HepG2 (cell line): ENCODE results near the gene SEMA4B. TPM values are rescaled to one million over a fixed set of nuclear protein-coding genes. Genes with fewer than 3 reads are reported as not detected.

Experiments used
- ATF2 ChIP-seq: sonication (generic); formaldehyde crosslinking; IDR thresholded peaks from 2 replicates; pipeline ENCODE4 v1.4.0; 2020; ENCODE audit warnings: missing genetic modification reagents
- HNF1B ChIP-seq: sonication (generic); formaldehyde crosslinking; IDR thresholded peaks from 2 replicates; pipeline ENCODE4 v1.5.1; 2020; ENCODE audit warnings: mild to moderate bottlenecking, moderate library complexity, missing genetic modification reagents
- KLF6 ChIP-seq: IDR thresholded peaks from 2 replicates; pipeline ENCODE4 v1.8.0; 2016; ENCODE audit warnings: missing biosample characterization, missing genetic modification reagents
- MED8 ChIP-seq: sonication (generic); formaldehyde crosslinking; IDR thresholded peaks from 2 replicates; pipeline ENCODE4 v1.8.1; 2023; ENCODE audit warnings: mild to moderate bottlenecking, missing genetic modification reagents; ENCODE audit not compliant: insufficient replicate concordance
- NFIB ChIP-seq: sonication (generic); formaldehyde crosslinking; IDR thresholded peaks from 2 replicates; pipeline ENCODE4 v1.9.0; 2021; ENCODE audit warnings: missing genetic modification reagents, mild to moderate bottlenecking, borderline replicate concordance
- NRL ChIP-seq: sonication (generic); formaldehyde crosslinking; IDR thresholded peaks from 2 replicates; pipeline ENCODE4 v1.5.0; 2020; ENCODE audit warnings: missing genetic modification reagents, mild to moderate bottlenecking, moderate library complexity, borderline replicate concordance
- PAWR ChIP-seq: sonication (generic); formaldehyde crosslinking; IDR thresholded peaks from 2 replicates; pipeline ENCODE4 v1.4.0; 2020; ENCODE audit warnings: missing genetic modification reagents, mild to moderate bottlenecking, borderline replicate concordance
- RXRA ChIP-seq: sonication (generic); formaldehyde crosslinking; IDR thresholded peaks from 2 replicates; pipeline ENCODE4 v1.5.1; 2020; ENCODE audit warnings: missing genetic modification reagents
- SNAPC2 ChIP-seq: sonication (generic); formaldehyde crosslinking; IDR thresholded peaks from 2 replicates; pipeline ENCODE4 v1.8.1; 2022; ENCODE audit warnings: mild to moderate bottlenecking, missing genetic modification reagents
- TMF1 ChIP-seq: sonication (generic); formaldehyde crosslinking; IDR thresholded peaks from 2 replicates; pipeline ENCODE4 v1.8.1; 2022; ENCODE audit warnings: low read depth, missing genetic modification reagents
- ZFY ChIP-seq: sonication (generic); formaldehyde crosslinking; IDR thresholded peaks from 2 replicates; pipeline ENCODE4 v1.4.0; 2020; ENCODE audit warnings: missing genetic modification reagents
- ZIK1 ChIP-seq: sonication (generic); formaldehyde crosslinking; IDR thresholded peaks from 2 replicates; pipeline ENCODE4 v1.5.0; 2020; ENCODE audit warnings: mild to moderate bottlenecking, low read depth, missing genetic modification reagents, borderline replicate concordance
- ZNF510 ChIP-seq: sonication (generic); formaldehyde crosslinking; IDR thresholded peaks from 2 replicates; pipeline ENCODE4 v1.4.0; 2020; ENCODE audit warnings: low read depth, mild to moderate bottlenecking, missing genetic modification reagents
- ZNF607 ChIP-seq: sonication (generic); formaldehyde crosslinking; IDR thresholded peaks from 2 replicates; pipeline ENCODE4 v1.5.1; 2020; ENCODE audit warnings: missing genetic modification reagents, mild to moderate bottlenecking, borderline replicate concordance
- ZNF672 ChIP-seq: sonication (generic); formaldehyde crosslinking; IDR thresholded peaks from 2 replicates; pipeline ENCODE4 v1.8.1; 2022; ENCODE audit warnings: missing genetic modification reagents
- ZNF780A ChIP-seq: sonication (generic); formaldehyde crosslinking; IDR thresholded peaks from 2 replicates; pipeline ENCODE4 v1.8.0; 2022; ENCODE audit warnings: mild to moderate bottlenecking, missing genetic modification reagents, moderate library complexity
- polyA plus RNA-seq, 8 experiments: library from polyadenylated mRNA; depleted of rRNA in 3 of 8; stranded (reverse) in 7 of 8; unstranded in 1 of 8; fragments of >200 nt; fragmentation: Illumina TruSeq in 4 of 8; extraction: Trizol in 4 of 8; gene quantifications; 2 replicates each; pipeline versions ENCODE4 v1.2.1 to v1.2.3, GENCODE V29; 2011 to 2016; ENCODE audit warnings: low read depth in 4 of 8, missing spikeins in 1 of 8, mixed read lengths in 1 of 8; ENCODE audit not compliant: insufficient read depth in 1 of 8
- total RNA-seq, 5 experiments: library from RNA; depleted of rRNA; stranded (reverse); fragments of >200 nt; fragmentation: Illumina TruSeq; extraction: Trizol; gene quantifications; 2 replicates each; pipeline ENCODE4 v1.2.3, GENCODE V29; 2016; ENCODE audit warnings: low read depth in 1 of 5
- TF ChIP-seq, protein P1 (sequence below): sonication (generic); formaldehyde crosslinking; IDR thresholded peaks from 2 replicates; pipeline ENCODE4 v1.5.1; 2020; ENCODE audit warnings: mild to moderate bottlenecking, missing genetic modification reagents, borderline replicate concordance
- TF ChIP-seq, protein P2 (sequence below): IDR thresholded peaks from 2 replicates; pipeline ENCODE4 v1.6.1; 2016; ENCODE audit warnings: missing genetic modification reagents, missing compliant biosample characterization
- TF ChIP-seq, protein P3 (sequence below): sonication (generic); formaldehyde crosslinking; IDR thresholded peaks from 2 replicates; pipeline ENCODE4 v1.5.1; 2020; ENCODE audit warnings: mild to moderate bottlenecking, missing genetic modification reagents, borderline replicate concordance
- TF ChIP-seq, protein P4 (sequence below): sonication (generic); formaldehyde crosslinking; IDR thresholded peaks from 2 replicates; pipeline ENCODE4 v1.4.0; 2020; ENCODE audit warnings: missing genetic modification reagents

The SEMA4B gene
- total and polyA plus RNA-seq, 2 of the 13 experiments (the other 11 are each of a cell fraction or from before 2014, with no cell fraction given), result 2.1 to 17.0 TPM

DNA sequence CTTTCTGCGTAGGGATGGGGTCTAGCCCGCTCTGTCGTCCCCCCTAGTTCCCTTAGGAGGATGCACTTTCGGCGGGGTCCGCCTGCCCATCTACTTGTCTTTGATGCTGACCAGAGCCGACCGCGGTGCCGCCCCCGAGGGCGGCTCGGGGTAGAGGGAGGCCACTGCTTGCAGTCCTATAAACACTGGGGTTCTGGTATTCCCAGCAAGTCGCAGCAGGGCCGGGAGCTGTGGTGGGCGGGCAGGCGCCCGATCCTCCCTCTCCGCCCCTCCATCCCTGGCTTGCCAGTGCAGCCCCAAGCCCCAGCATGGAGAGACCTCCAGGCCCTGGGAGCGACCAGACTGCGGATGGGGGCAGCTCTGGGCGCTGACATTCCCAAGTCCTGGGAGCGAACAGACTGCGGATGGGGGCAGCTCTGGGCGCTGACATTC, 830 bp downstream of the SEMA4B start (continued):
- TF ChIP-seq ZFY (no peak), ZNF672 (CRISPR knock-in tag) (no peak), SNAPC2 (CRISPR knock-in tag) (no peak), ATF2 (CRISPR knock-in tag) (no peak), RXRA (CRISPR knock-in tag) (no peak), MED8 (peak; percentile 7), PAWR (CRISPR knock-in tag) (no peak), KLF6 (CRISPR knock-in tag) (no peak), ZIK1 (CRISPR knock-in tag) (no peak), HNF1B (CRISPR knock-in tag) (0 out of 2 replicates have a peak, but pooled peaks have one; percentile 5), NFIB (CRISPR knock-in tag) (no peak), ZNF607 (CRISPR knock-in tag) (no peak), ZNF510 (CRISPR knock-in tag) (no peak), NRL (CRISPR knock-in tag) (no peak), TMF1 (CRISPR knock-in tag) (no peak), ZNF780A (CRISPR knock-in tag) (no peak)
- TF ChIP-seq, protein P1, sequence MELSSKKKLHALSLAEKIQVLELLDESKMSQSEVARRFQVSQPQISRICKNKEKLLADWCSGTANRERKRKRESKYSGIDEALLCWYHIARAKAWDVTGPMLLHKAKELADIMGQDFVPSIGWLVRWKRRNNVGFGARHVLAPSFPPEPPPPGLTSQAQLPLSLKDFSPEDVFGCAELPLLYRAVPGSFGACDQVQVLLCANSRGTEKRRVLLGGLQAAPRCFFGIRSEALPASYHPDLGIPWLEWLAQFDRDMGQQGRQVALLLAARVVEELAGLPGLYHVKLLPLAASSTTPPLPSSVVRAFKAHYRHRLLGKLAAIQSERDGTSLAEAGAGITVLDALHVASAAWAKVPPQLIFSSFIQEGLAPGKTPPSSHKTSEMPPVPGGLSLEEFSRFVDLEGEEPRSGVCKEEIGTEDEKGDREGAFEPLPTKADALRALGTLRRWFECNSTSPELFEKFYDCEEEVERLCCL (CRISPR knock-in tag), result no peak
- TF ChIP-seq, protein P2, sequence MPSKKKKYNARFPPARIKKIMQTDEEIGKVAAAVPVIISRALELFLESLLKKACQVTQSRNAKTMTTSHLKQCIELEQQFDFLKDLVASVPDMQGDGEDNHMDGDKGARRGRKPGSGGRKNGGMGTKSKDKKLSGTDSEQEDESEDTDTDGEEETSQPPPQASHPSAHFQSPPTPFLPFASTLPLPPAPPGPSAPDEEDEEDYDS (CRISPR knock-in tag), result no peak
- TF ChIP-seq, protein P3, sequence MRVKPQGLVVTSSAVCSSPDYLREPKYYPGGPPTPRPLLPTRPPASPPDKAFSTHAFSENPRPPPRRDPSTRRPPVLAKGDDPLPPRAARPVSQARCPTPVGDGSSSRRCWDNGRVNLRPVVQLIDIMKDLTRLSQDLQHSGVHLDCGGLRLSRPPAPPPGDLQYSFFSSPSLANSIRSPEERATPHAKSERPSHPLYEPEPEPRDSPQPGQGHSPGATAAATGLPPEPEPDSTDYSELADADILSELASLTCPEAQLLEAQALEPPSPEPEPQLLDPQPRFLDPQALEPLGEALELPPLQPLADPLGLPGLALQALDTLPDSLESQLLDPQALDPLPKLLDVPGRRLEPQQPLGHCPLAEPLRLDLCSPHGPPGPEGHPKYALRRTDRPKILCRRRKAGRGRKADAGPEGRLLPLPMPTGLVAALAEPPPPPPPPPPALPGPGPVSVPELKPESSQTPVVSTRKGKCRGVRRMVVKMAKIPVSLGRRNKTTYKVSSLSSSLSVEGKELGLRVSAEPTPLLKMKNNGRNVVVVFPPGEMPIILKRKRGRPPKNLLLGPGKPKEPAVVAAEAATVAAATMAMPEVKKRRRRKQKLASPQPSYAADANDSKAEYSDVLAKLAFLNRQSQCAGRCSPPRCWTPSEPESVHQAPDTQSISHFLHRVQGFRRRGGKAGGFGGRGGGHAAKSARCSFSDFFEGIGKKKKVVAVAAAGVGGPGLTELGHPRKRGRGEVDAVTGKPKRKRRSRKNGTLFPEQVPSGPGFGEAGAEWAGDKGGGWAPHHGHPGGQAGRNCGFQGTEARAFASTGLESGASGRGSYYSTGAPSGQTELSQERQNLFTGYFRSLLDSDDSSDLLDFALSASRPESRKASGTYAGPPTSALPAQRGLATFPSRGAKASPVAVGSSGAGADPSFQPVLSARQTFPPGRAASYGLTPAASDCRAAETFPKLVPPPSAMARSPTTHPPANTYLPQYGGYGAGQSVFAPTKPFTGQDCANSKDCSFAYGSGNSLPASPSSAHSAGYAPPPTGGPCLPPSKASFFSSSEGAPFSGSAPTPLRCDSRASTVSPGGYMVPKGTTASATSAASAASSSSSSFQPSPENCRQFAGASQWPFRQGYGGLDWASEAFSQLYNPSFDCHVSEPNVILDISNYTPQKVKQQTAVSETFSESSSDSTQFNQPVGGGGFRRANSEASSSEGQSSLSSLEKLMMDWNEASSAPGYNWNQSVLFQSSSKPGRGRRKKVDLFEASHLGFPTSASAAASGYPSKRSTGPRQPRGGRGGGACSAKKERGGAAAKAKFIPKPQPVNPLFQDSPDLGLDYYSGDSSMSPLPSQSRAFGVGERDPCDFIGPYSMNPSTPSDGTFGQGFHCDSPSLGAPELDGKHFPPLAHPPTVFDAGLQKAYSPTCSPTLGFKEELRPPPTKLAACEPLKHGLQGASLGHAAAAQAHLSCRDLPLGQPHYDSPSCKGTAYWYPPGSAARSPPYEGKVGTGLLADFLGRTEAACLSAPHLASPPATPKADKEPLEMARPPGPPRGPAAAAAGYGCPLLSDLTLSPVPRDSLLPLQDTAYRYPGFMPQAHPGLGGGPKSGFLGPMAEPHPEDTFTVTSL (CRISPR knock-in tag), result no peak
- TF ChIP-seq, protein P4, sequence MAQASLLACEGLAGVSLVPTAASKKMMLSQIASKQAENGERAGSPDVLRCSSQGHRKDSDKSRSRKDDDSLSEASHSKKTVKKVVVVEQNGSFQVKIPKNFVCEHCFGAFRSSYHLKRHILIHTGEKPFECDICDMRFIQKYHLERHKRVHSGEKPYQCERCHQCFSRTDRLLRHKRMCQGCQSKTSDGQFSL, result no peak
